Ovary (tissue), 9 donors: ENCODE measurements around the gene SHKBP1. TPM values are rescaled to one million over a fixed set of nuclear protein-coding genes. Genes with fewer than 3 reads are reported as not detected.

Source experiments
- DNase-seq, 5 donors: peaks; one replicate each; pipeline ENCODE4 v3.0.0-alpha.2; 2019 to 2020
- H3K27ac ChIP-seq, 2 donors: fragments of 200-600 bp; one replicate each; pipeline versions ENCODE4 v1.5.1 to v1.8.0; 2019 to 2022
- H3K27me3 ChIP-seq: fragments of 200-600 bp; one replicate; pipeline ENCODE4 v1.8.0; 2022
- H3K36me3 ChIP-seq: fragments of 200-600 bp; sonication (generic); one replicate; pipeline ENCODE4 v1.5.1; 2019
- H3K4me1 ChIP-seq: one replicate; pipeline ENCODE4 v1.8.1; 2013; ENCODE audit warnings: mild to moderate bottlenecking, moderate library complexity; ENCODE audit not compliant: insufficient read depth
- H3K4me3 ChIP-seq: fragments of 200-600 bp; sonication (generic); one replicate; pipeline ENCODE4 v1.5.1; 2017
- H3K9me3 ChIP-seq, 2 donors: fragments of 200-600 bp in 1 of 2; sonication (generic) in 1 of 2; one replicate each; pipeline versions ENCODE4 v1.5.1 to v1.8.1; 2013 to 2019; ENCODE audit warnings: mild to moderate bottlenecking in 1 of 2, moderate library complexity in 1 of 2
- CTCF ChIP-seq, 3 donors: fragments of 450-650 bp in 2 of 3; fragments of 200-600 bp in 1 of 3; IDR thresholded peaks; one replicate each; pipeline versions ENCODE4 v1.5.1 to v1.8.0; 2016 to 2022; ENCODE audit warnings: antibody characterized with exemption in 3 of 3, mild to moderate bottlenecking in 1 of 3
- EP300 ChIP-seq: sonication (generic); formaldehyde crosslinking; IDR thresholded peaks from one replicate; pipeline ENCODE4 v1.6.1; 2017; ENCODE audit warnings: antibody characterized with exemption
- POLR2A ChIP-seq: fragments of 450-650 bp; IDR thresholded peaks from one replicate; pipeline ENCODE4 v1.6.1; 2017; ENCODE audit warnings: antibody characterized with exemption, mild to moderate bottlenecking, moderate library complexity
- WGBS, 3 donors: extraction: QIAGEN DNeasy Blood & Tissue Kit in 1 of 3; methylation state at CpG; one replicate each; pipeline versions ENCODE4 v1.1.5 to v1.1.7; 2013 to 2017; 5-methylcytosine and 5-hydroxymethylcytosine counted together
- intact Hi-C, 4 donors: fragments of 100-400 bp; cut with DNase I; formaldehyde crosslinking; loops; one replicate each; pipeline versions ENCODE4 v1.11.0 to v1.15.1; 2022 to 2023
- polyA plus RNA-seq, 2 donors: library from polyadenylated mRNA; stranded (reverse); fragments of 200-250 nt in 1 of 2; fragments of 350-450 nt in 1 of 2; fragmentation: Illumina TruSeq in 1 of 2; extraction: RNeasy Lipid Tissue Mini Kit (QIAGEN cat#74804) in 1 of 2; gene quantifications; one replicate each; pipeline ENCODE4 v1.2.3, GENCODE V29; 2013 to 2014
- total RNA-seq, 7 donors: library from RNA; depleted of rRNA in 2 of 7; stranded (reverse); fragments of >200 nt in 2 of 7; fragmentation: NEBNext Ultra II Directional in 3 of 7; extraction: Animal tissue kit (Norgen Biotek cat#: 25700) in 3 of 7; gene quantifications; one replicate each; pipeline versions ENCODE4 v1.1.0 to v1.2.4, GENCODE V29; 2016 to 2023
- donor health status: DM: no; HTN: no; CAD: no; lungs with moderate emphysema.
- donor health status: DM: no; HTN: no; CAD: no.
- donor health status: Bipolar disorder and iron deficiency.
- donor health status: DM: yes; HTN: yes; CAD: no.
- donor health status: DM: no; HTN: no; CAD: no.
- donor health status: DM: yes; HTN: yes; CAD: no.

The SHKBP1 gene
- total and polyA plus RNA-seq, 9 donors: 16.3 to 48.7 (median 33.8) TPM

- Histone ChIP-seq H3K27ac (no peak overlapping the region), H3K4me3 (no peak overlapping the region), H3K36me3 (no peaks in the 10 kb centered on the region), H3K9me3 (no peaks in the 10 kb centered on the region), H3K4me1 (no peaks in the 10 kb centered on the region), H3K27me3 (no peaks in the 10 kb centered on the region)
- no peak for TF ChIP-seq CTCF (IDR thresholded peaks at IDR 0.05)
- no peak for TF ChIP-seq EP300
- TF ChIP-seq POLR2A: no peak
- intact Hi-C loops: no loop called here
- 53 to 62% (median 54%) methylated on average over 69 of the region's 69 CpGs for WGBS, 3 donors
- DNase-seq: no peak
Measured at GRCh38 chr19:40553885-40554857, 22.5 kb upstream of the SHKBP1 start.

GRCh38 chr19:40555978-40556689 lies 20.5 kb upstream of the SHKBP1 start:
- DNase-seq: no peak
- no peaks in the 10 kb centered on the region for H3K9me3 ChIP-seq
- no peak overlapping the region for H3K4me3 ChIP-seq
- H3K4me1 ChIP-seq: no peaks in the 10 kb centered on the region
- no peaks in the 10 kb centered on the region for H3K36me3 ChIP-seq
- H3K27me3 ChIP-seq: no peaks in the 10 kb centered on the region
- H3K27ac ChIP-seq: no peak overlapping the region
- TF ChIP-seq POLR2A: no peak
- TF ChIP-seq EP300: no peak
- TF ChIP-seq CTCF (IDR thresholded peaks at IDR 0.05): no peak
- intact Hi-C loops: no loop called here
- 91% methylated on average over 16 to 17 of the region's 17 CpGs for WGBS, 3 donors

GRCh38 chr19:40556953-40557530 lies 19.6 kb upstream of the SHKBP1 start:
- 86 to 93% (median 90%) methylated on average over 24 of the region's 24 CpGs for WGBS, 3 donors
- H3K4me1 ChIP-seq: no peaks in the 10 kb centered on the region
- H3K4me3 ChIP-seq: no peak overlapping the region
- no peak for TF ChIP-seq POLR2A
- no peak for TF ChIP-seq EP300
- no peak for TF ChIP-seq CTCF (IDR thresholded peaks at IDR 0.05)
- no peak for DNase-seq
- H3K27ac ChIP-seq: no peak overlapping the region
- H3K36me3 ChIP-seq: no peaks in the 10 kb centered on the region
- no peaks in the 10 kb centered on the region for H3K9me3 ChIP-seq
- intact Hi-C loops: no loop called here
- no peaks in the 10 kb centered on the region for H3K27me3 ChIP-seq

- DNase-seq: no peak
- Histone ChIP-seq H3K27me3 (no peaks in the 10 kb centered on the region), H3K4me1 (no peaks in the 10 kb centered on the region), H3K9me3 (no peaks in the 10 kb centered on the region), H3K27ac (no peak overlapping the region), H3K4me3 (no peak overlapping the region), H3K36me3 (no peaks in the 10 kb centered on the region)
- intact Hi-C loops: no loop called here
- WGBS, 3 donors: 89 to 93% (median 90%) methylated on average over 3 of the region's 3 CpGs
- no peak for TF ChIP-seq CTCF (IDR thresholded peaks at IDR 0.05)
- TF ChIP-seq POLR2A: no peak
Measured at GRCh38 chr19:40559394-40559793, 17.3 kb upstream of the SHKBP1 start.
